NOMO-1 treated with DMSO at 0.1 percent for 48 hours (cell line): ENCODE results near the gene MEGF11.
A peak's percentile ranks its signal among the peaks of the same experiment; 100 is the strongest.

Experiments
- DNase-seq: peaks from one replicate; lab custom pipeline; 2025; ENCODE audit not compliant: unreplicated experiment; lab: John Stamatoyannopoulos, UW

The MEGF11 gene

DNA sequence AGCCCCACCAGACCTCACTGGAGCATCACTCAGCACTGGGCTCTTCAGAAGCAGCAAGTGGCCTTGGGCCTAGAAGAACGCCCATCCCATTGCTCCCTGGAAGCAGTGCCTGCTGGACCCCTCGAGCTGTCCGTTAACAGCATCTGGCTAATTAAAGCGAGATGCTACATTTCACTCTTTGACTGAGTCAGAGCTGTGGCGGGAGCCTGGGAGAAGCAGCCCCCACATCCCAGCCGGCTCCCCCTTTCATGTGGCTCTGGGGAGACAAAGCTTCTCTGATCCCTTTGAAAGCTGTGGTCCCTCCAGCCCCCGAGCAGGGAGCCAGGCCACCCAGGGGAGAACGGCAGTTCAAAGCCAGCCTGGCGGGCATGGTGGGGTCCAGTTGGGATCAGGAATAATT is 103.7 kb downstream of the MEGF11 start:
- DNase-seq: no peak

DNA sequence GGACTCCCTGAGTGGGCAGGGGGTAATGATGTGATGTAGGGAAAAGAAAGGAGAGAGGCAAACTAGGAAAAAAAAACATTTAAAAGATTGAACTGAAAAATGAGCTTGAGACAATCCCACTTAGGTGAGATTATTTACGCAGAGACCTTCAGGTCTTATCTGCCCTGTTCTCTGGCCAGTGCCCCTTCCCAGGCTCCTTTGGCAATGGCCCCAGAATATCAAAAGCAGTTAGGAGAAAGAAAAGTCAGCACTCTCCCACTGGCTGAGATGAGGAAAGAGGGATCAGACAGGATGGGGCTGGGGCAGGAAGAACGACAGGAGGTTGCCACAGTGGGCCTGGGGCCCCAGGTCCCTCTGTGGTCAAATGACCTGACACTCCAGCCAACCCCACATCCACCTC is 105.4 kb downstream of the MEGF11 start:
- DNase-seq: no peak

DNA sequence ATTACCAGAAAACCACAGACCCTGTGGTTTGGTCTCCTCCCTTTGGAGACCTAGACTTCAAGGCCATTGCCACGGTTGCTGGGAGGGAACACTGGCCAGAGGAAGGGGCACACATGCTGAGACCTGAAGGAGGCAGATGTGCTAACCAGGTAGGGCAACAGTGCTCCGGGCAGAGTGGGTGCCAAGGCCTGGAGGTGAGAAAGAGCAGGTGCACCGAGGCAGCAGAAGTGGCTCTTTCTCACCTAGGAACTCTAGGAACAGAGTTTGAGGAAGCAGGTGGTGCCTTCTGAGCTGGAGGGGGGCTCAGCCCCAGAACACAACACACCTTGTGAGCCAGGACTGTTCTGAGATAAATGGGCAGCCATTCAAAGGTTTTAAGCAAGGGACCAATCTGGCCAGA is 106.1 kb downstream of the MEGF11 start:
- DNase-seq: no peak

DNA sequence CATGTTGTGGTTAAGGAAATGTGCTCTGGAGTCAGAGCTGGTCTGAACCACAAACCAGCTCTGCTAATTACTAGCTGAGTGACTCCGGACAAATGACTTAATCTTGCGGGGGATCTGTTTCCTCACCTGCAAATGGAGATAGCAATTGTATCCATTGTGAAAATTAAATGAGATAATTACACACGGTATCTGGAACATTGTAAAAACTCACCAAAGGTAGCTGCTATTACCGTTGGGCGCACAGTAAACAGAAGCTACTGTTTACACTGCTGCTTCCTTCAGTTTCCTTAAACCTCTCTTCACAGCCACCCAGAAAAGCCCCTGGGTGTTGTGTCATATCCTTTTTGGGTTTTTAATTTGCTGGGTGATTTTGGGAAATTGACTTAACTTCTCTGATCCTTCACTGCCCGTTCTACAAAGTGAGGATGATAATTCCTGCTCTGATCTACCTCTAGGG is 107.8 kb downstream of the MEGF11 start:
- DNase-seq: peak; percentile 69

DNA sequence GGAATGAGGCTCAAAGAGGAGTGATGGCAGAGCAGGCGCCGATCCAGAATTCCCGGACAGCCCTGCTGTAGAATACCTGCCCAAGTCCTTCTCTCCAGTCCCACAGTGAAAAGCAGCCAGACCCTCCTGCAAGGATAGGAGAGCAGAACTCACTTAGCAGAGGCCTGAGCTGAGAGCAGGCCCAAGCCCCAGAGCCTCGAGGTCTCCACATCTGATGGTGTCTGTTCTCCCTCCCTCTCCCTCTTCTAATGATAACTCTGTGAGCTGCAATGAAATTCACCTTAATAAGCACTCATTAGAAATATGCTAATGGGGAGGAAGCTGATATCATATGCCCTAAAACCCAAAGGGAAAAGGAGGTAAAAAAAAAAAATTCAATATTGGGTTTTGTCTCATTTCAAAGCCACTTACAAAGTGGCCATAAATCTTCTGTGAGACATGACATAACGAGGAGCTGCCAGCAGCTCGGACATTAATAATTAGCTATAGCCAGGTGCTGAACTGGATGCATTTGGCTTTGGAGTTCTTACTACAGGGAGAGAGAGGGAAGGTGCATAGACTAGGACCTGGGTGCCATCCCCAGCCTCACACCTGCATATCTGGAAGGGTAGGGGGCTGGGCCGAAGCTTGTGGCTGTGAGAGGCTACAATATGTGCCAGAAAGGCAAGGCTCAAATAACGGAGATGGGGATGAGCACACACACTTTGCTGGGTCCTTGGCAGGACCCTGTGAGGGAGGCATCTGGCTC is 108.4 kb downstream of the MEGF11 start:
- no peak for DNase-seq

DNA sequence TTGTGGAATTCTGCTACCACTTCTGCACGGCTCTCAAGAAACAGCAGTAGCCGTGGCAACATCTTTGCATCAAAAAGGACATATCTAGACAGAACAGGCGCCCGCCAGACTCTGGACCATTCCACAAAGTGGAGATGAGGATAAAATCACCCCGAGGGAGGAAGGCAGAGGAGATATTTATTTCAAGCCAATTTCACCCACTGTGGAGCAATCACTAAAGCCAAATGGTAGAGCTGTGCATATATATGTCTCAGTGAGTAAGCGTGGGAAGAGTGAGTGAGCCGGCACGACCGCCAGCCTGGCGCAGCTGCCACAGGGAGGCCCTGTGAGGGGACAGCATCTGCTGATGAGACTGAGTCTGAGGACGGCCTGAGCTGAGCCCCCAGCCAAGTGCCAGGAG is 111.3 kb downstream of the MEGF11 start:
- no peak for DNase-seq

DNA sequence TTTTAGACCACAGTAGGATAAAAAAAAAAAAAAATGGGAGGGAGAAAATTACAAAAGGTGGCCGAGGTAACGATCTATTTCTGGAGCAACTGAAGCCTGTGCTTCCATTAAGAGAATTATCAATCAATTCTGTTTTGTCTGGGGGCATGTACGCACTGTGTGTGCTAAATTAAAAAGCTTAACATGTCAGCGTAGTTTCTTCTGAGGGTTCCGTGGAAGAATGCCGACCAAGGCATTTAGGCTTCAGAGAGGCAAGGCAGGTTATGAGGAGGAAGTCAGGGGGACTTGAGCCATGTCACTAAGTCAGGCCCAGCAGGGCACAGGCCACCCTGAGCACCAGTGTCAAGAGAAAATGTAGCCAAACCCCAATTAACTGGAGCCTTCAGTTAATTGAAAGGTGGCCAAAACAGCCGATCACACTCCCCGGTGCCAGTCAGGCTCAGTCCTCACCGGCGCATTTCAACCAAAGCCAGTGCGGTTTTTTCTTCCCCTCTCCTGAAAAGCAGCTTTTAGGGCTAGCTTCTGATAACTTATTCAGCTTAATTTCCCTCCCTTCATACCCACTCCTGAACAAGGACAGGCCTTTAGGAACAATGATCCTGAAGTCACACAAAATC is 113.9 kb downstream of the MEGF11 start:
- DNase-seq: no peak

DNA sequence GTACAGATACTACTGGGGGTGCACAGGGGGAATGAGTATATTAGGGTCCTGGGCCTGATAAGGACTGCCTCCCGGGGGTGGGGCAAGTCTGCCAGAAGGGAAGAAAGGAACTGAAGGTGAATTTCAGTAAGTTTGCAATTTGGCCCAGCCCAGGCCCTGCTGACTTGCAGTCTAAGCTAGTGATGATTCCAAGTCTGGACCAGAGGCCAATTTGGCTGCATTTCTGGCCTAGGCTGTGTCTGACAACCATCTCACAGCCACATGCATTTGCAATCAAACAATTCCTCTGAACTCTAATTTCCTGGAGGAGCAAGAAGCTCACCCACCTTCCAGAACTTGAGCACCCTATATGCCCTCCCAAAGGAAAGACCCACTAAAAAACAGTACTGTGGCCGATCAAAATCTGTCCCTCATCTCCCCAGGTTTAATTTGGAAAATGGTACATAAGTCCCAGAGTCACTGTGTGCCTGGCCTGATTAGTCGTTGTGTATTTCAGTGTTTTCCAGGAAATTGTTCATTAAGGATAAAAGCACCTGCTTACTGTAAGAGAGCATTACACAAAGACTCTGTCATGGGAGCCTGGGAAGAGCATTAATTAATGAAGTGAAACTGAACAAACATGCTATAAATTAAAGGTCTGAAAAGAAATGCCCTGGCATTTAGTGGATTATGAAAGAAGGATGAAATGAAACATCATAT is 114.5 kb downstream of the MEGF11 start:
- DNase-seq: peak; percentile 20

DNA sequence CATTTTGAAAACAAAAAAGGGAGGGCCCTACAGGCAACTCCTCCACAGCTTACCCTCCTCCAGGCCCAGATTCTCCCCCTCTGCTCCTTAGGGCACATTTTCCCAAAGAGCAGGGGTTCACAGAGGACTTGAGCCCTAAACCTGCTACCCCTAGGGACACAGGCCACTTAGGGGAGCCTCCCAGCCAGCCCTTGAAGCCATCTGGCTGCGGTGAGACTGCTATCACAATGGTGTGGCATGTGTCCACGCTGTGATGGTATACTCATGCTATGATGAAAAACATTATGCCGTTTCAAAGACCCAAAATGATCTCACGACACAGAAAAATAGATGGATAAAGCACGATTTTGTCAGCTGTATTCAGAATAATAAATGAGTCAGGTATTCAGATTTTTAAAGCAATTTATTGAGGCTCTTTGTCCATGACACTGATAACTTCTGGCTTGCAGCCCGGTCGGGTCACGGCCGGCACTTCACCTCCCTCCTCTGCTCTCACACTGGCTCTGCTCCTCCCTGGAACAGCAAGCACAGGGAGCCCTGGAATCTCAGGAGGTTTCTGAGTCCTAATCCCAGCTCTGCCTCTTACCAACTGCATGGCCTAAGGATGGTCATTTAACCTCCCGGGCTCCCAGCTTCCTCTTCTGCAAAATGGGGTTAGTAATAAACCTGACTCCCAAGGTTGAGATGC is 115.3 kb downstream of the MEGF11 start:
- no peak for DNase-seq

DNA sequence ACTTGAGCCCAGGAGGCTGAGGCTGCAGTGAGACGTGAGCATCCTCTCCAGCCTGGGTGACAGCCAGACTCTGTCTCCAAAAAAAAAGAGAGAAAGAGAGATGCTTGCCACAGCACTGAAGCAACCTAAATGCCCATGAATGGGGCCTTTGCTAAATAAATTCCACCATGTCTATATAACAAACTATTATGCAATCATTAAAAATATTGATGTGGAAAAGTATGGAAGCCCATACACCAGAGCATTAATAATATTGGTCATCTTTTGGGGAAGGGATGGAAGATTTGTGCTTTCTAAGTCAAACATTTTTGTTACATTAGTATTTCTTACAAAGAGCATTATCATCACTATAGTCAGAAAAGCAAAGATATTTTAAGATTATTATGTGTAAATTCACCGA is 116.6 kb downstream of the MEGF11 start:
- DNase-seq: no peak

DNA sequence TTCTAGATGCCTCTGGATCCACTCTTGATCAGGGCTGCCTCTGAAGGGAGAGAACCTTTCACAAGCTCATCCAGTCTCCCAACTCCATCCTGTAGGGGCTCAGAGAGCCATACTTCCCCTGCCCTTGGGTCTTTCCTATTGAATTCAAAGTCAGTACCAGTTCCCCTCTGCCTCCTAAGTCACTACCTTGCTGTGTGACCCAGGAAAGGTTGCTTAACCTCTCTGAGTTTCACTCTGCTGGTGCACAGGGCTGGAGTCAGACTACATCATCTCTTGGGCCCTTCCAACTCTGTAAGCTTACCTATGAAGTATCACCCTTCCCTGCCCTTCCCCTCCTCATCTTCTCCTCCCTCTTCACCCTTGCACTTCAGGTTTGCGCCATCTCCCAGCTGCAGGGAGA is 117.9 kb downstream of the MEGF11 start:
- no peak for DNase-seq

DNA sequence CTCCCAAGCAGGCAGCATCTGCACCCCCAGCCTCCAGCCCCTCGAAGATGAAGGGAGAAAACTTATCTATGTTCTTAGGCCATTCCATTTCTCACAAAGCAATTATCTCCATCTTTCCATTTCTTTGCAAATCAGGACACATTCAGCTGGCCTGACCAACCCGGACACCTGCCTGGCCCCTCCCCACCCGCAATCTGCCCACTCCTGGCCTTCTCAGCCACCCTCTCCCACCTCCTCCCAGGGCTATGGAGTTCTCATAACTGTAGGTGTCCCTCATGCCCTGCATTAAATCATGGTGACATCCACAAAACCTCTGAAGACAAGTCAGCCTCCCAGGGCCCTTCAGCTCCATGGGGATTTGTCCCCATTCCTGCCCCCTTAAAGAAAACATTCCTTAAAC is 119.3 kb downstream of the MEGF11 start:
- DNase-seq: no peak

DNA sequence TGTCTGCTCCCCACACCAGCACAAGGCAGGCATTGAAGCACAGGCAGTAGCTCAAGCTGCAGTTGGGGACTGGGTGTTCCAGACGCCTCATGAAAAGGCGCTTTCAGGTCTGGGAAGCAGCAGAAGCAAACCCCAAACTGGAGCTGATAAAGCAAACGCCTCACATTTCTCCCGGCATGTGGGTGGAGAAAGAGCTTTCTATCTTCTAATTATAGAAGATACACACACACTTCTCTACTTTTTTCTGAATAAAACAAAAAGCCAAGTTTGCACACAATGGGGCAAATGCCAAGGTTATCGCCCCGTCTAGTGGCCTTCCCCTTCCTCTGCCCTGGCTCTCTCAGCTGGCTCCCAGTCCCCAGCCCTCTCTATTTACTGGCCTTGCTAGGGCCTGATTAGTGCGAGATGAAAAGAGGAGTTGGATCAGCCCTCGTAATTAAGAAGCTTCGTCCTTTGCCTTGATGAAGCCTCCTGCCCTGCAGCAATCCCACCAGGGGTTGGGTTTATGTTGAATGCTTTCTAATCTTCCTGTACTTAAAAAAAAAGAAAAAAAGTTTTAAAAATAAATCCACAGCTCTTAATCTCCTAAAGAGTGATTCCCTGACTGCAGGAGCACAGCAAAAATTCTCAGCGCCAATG is 120.2 kb downstream of the MEGF11 start:
- no peak for DNase-seq

DNA sequence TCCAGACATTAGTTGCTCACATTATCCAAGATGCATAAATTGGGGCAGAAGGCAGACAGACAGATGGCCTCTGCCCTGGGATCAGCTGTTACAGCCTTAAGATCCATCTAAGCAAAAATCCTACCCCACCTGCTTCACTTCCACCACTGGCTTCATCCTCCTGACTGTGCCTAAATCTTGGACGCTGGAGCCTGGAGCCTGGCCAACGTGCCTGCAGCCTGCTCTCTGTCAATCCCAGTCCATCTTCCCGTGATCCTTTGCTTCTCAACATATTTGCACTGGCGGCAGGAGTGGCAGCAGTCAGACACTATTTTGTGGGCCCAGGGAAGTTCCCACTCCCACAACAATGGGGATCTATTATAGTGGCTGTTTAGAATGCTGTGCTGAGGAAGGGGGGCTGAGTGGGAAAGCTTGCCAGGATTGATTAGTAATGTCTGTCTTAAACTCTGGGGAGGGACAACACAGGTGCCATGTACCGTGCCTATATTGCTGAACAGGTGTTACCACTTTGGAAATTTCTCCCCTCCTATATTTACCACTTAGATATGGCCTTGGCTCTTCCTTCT is 121.2 kb downstream of the MEGF11 start:
- DNase-seq: no peak

DNA sequence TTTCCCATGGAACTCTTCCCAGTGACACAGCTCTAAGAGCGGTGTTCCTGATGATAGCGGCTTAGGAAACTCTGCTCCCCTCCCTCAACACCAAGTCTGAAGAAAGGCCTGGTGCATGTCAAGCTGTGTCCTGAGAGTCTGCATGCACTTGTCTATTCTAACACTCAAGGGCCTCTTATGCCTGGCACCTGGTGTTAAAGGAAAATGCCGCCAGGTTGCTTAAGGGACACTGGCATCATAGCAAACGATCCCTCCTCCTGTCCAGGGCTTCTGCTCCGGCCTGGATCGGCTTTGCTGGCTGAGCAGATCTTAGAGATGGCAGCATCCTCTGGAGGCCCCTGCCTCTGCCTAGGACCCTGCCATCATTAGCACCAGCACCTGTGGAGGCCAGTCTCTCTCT is 121.7 kb downstream of the MEGF11 start:
- DNase-seq: no peak

DNA sequence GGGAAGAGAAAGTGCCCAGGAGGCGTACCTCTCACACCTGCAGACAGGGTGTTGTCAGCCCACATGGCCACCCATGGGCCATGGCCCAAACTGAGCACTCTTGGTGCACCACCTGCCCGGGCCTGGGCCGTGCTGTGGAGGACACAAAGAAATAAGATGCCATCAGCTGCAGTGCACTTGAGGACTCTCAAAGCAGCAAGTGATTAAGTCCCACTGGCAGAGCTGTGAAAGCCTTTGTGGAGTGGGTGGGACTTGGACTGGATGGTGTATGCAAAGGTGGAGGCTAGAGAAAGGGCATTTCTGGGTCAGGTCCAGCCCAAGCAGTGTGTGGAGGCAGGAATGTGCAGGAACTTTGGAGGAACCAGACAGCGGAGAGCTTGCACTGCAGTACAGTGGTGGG is 122.3 kb downstream of the MEGF11 start:
- no peak for DNase-seq

DNA sequence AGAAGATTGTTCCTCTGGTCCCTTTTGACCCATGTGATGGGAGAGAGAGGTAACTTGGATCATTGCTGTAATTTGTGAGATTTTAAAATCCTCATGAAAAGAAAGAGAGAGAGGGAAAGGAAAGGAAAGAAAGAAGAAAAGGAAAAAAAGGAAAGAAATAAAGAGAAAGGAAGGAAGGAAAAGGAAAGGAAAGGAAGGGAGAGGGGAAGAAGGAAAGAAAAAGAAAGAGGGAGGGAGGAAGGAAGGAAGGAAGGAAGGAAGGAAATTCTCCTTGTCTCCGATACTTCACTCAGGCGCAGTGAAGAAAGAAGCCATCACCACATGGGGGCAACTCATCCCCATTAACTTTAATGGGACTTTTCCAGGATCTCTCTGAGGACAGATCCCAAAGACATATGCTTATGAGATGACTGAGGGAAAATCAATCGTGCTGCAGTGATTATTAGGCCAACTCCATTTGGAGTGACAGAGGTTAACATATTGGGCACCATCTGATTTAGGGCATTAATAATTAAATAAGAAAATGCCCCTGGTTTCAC is 123.0 kb downstream of the MEGF11 start:
- no peak for DNase-seq

DNA sequence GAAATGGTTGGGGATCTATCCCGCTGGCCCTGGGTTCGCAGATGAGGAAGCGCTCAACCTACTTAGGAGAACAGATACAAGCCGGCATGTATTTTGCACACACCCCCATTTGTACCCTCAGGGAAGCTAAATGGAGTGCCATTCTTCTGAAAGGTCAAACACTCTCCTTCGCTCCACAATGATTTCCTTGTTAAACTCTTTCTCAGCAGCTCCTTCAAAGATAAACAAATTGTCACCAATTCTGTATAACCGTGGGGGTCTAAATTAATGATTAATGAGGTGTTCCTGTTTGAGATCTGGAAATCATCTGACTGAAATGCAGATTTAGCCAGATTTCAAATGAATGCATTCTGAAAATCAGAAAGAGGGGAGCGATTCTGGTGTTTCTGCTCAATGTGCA is 124.0 kb downstream of the MEGF11 start:
- DNase-seq: no peak

DNA sequence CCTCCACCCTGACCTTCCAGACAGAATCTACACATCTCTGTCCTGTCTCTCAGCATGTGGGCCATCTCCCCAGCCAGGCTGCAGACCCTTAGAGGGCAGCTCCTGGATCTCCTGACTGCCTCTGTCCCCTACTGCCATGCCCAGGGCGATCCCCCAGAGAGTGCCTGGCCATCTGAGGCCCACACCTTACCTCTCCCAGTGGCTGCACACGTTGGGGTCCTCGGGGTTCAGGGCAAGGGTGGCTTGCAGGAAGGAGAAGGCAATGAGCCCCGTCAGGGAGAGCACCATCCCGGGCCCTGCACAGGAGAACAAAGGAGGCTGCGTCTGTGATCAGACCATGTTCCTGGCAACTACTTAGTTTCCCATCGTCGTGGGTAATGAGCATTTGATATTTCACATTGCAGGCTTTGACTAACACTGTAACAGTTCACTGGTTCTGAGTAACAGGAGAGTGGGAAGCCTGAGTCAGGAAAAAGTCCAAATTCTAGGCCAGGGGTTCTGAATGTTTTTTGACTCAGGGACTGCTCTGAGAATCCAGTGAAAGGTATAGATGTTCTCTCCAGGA is 125.4 kb downstream of the MEGF11 start:
- no peak for DNase-seq

DNA sequence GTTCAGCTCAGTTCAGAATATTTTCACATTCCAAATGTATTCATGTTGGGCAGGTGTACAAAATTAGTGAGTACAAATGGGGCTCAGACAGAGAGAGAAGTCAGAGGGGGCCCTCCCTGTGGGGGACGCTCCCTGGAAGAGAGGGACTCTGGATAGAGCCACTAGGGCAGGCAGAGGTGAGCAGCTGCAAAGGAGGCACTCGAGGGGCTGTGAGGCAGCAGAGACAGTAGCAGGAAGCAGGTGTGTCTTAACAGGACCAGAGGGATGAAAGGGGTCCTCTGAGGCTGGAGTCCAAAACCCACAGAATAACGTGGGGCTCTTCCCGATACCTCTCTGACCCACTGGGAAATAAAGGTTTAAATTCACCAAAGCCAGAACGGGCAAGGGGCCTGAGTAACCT is 127.1 kb downstream of the MEGF11 start:
- no peak for DNase-seq
